KMS-11 (cell line): ENCODE results near the gene RPL7L1.
"Not testable (repeated sequence)": the region's sequence is repeated elsewhere in the genome, so short reads cannot be mapped to it uniquely, and the experiment has no call there.

Experiments
- H2AFZ ChIP-seq: fragments of 200-600 bp; sonication (generic); 2 replicates; pipeline ENCODE4 v1.6.1; 2016; ENCODE audit warnings: antibody characterized with exemption, mixed run types, low read depth
- H3K27ac ChIP-seq: fragments of 200-600 bp; sonication (generic); 2 replicates; pipeline ENCODE4 v1.6.1; 2016; ENCODE audit warnings: mild to moderate bottlenecking, mixed run types
- H3K27me3 ChIP-seq: fragments of 200-600 bp; sonication (generic); 2 replicates; pipeline ENCODE4 v1.6.1; 2017; ENCODE audit warnings: mild to moderate bottlenecking, low read depth, mixed run types, moderate library complexity; ENCODE audit not compliant: insufficient read depth
- H3K36me3 ChIP-seq: fragments of 200-600 bp; sonication (generic); 2 replicates; pipeline ENCODE4 v1.6.1; 2017; ENCODE audit warnings: mild to moderate bottlenecking, mixed run types; ENCODE audit not compliant: insufficient read depth
- H3K4me1 ChIP-seq: fragments of 200-600 bp; sonication (generic); 2 replicates; pipeline ENCODE4 v1.6.1; 2016; ENCODE audit warnings: mild to moderate bottlenecking, low read depth, mixed run types; ENCODE audit not compliant: poor library complexity, severe bottlenecking
- H3K4me2 ChIP-seq: fragments of 200-600 bp; sonication (generic); 2 replicates; pipeline ENCODE4 v1.7.0; 2016; ENCODE audit warnings: mild to moderate bottlenecking, mixed run types
- H3K4me3 ChIP-seq: fragments of 200-600 bp; sonication (generic); IDR thresholded peaks from 2 replicates; pipeline ENCODE4 v1.6.1; 2017; ENCODE audit warnings: low read depth, low read length, mixed read lengths; ENCODE audit not compliant: insufficient read depth
- H3K79me2 ChIP-seq: fragments of 200-600 bp; sonication (generic); 2 replicates; pipeline ENCODE4 v1.6.1; 2016; ENCODE audit warnings: low read depth, mixed run types; ENCODE audit not compliant: insufficient read depth
- H3K9ac ChIP-seq: fragments of 200-600 bp; sonication (generic); 2 replicates; pipeline ENCODE4 v1.6.1; 2016; ENCODE audit warnings: mild to moderate bottlenecking, mixed run types
- H4K20me1 ChIP-seq: fragments of 200-600 bp; sonication (generic); 2 replicates; pipeline ENCODE4 v1.6.1; 2016; ENCODE audit warnings: mild to moderate bottlenecking, mixed run types; ENCODE audit not compliant: insufficient read depth
- TF ChIP-seq, protein P1 (sequence below): fragments of 200-600 bp; sonication (generic); conservative IDR thresholded peaks from 2 replicates; pipeline ENCODE4 v1.6.1; 2017; ENCODE audit warnings: low read depth, mild to moderate bottlenecking, antibody characterized with exemption, low read length, moderate library complexity, mixed read lengths

Gene RPL7L1

DNA sequence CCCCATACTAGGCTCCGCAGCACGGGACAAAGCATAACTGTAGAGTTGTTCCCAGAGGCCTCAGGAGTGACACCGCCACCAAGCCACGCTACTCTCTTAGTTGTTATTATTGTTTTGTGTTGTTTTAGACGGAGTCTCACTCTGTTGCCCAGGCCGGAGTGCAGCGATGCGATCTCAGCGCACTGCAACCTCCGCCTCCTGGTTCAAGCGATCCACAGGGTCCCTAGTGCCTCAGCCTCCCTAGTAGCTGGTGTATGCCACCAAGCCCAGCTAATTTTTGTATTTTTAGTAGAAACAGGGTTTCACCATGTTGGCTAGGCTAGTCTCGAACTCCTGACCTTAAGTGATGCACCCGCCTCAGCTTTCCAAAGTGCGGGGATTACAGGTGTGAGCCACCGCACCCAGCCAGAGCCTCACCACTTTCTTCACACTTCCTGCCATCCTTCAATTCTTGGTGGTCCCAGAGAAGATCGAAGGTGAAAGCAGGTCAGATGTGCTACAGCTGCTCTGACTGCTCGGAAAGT, 11.8 kb downstream of the RPL7L1 start:
- Histone ChIP-seq H3K4me2 (peak overlapping the region; percentile 77), H3K27ac (peak overlapping the region; percentile 89)

DNA sequence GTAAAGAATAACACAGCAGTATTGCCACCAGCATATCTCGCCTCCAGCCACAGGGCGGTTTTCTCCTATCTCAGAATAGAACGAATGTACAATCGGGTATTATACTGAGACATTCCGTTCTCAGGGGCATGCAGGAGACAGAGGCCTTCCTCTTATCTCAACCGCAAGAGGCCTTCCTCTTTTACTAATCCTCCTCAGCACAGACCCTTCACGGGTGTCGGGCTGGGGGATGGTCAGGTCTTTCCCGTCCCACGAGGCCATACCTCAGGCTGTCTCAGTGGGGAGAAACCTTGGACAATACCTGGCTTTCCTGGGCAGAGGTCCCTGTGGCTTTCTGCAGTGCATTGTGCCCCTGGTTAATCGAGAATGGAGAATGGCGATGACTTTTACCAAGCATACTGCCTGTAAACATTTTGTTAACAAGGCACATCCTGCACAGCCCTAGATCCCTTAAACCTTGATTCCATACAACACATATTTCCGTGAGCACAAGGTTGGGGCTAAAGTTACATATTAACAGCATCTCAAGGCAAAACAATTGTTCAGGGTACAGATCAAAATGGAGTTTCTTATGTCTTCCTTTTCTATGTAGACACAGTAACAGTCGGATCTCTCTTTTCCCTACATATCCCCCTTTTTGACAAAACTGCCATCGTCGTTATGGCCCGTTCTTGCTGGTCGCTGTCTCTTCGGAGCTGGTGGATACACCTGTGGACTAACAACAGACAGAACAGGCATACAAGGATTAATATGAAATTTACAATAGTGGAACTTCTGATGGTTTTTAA, 14.8 kb downstream of the RPL7L1 start:
- peaks cover 16% of the 10 kb centered on the region for H3K4me1 ChIP-seq
- H3K79me2 ChIP-seq, H2AFZ ChIP-seq, H4K20me1 ChIP-seq, H3K9ac ChIP-seq, H3K27ac ChIP-seq, H3K4me3 ChIP-seq, H3K36me3 ChIP-seq, H3K4me2 ChIP-seq, H3K27me3 ChIP-seq: not testable (repeated sequence)

More for the DNA sequence above, 11.8 kb downstream of the RPL7L1 start:
- Histone ChIP-seq H3K4me1 (peaks cover 23% of the 10 kb centered on the region), H3K9ac (peak overlapping the region; percentile 83), H3K27me3 (no peaks in the 10 kb centered on the region), H3K36me3 (no peaks in the 10 kb centered on the region), H3K4me3 (no peak overlapping the region), H2AFZ (peak overlapping the region; percentile 98), H4K20me1 (no peaks in the 10 kb centered on the region), H3K79me2 (no peaks in the 10 kb centered on the region)
- TF ChIP-seq, protein P1, sequence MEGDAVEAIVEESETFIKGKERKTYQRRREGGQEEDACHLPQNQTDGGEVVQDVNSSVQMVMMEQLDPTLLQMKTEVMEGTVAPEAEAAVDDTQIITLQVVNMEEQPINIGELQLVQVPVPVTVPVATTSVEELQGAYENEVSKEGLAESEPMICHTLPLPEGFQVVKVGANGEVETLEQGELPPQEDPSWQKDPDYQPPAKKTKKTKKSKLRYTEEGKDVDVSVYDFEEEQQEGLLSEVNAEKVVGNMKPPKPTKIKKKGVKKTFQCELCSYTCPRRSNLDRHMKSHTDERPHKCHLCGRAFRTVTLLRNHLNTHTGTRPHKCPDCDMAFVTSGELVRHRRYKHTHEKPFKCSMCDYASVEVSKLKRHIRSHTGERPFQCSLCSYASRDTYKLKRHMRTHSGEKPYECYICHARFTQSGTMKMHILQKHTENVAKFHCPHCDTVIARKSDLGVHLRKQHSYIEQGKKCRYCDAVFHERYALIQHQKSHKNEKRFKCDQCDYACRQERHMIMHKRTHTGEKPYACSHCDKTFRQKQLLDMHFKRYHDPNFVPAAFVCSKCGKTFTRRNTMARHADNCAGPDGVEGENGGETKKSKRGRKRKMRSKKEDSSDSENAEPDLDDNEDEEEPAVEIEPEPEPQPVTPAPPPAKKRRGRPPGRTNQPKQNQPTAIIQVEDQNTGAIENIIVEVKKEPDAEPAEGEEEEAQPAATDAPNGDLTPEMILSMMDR, result no peak

DNA sequence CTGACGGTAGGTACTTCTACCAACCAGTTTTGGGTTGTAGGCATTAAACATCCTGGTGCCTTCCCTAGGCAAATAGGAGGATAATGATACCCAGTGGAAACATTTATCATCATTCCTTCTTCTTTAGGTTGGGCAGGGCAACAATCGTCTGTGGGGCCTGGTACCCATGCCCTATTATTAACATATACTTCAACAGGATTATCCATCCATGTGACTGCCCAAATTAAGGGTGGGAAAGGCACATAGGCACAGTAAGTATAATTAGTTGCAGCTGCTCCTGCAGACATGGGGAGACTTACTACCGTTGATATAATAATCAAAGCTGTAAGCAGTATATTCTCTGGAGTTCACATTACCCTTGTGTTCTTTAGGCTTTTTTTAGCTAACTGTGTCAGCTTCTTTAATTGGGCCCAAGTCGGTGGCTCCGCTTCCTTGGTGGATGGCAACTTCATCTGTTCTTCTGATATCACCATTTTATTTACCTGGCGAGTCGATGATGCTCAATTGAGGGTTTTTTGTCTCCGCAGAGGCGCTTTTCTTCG, 16.8 kb downstream of the RPL7L1 start:
- Histone ChIP-seq H3K4me3 (no peak overlapping the region), H3K27ac (no peak overlapping the region), H3K79me2 (no peaks in the 10 kb centered on the region), H2AFZ (no peak overlapping the region), H3K4me2 (no peak overlapping the region), H3K9ac (no peak overlapping the region), H3K36me3 (no peaks in the 10 kb centered on the region), H3K27me3 (no peaks in the 10 kb centered on the region), H4K20me1 (no peaks in the 10 kb centered on the region), H3K4me1 (peaks cover 4% of the 10 kb centered on the region)
- TF ChIP-seq, protein P1, result no peak

DNA sequence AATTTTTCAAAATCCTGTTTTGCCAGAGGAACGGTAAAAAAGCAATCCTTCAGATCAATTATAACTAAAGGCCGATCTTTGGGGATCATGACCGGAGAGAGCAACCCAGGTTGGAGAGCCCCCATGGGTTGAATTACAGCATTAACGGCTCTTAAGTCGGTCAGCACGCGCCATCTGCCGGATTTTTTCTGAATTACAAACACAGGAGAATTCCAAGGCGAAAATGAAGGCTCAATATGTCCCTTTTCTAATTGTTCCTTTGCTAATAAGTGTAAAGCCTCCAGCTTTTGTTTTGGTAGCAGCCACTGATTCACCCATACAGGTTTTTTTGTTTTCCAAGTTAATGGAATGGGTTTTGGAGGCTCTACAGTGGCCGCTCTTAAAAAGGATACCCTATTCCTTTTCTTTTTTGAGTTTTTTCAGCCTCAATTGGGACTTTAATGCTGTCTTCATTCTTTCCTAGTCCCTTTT, 19.5 kb downstream of the RPL7L1 start:
- Histone ChIP-seq H4K20me1 (no peaks in the 10 kb centered on the region), H3K36me3 (no peaks in the 10 kb centered on the region), H3K4me2 (no peak overlapping the region), H2AFZ (no peak overlapping the region), H3K27me3 (no peaks in the 10 kb centered on the region), H3K27ac (no peak overlapping the region), H3K4me1 (no peaks in the 10 kb centered on the region), H3K9ac (no peak overlapping the region), H3K4me3 (no peak overlapping the region), H3K79me2 (no peaks in the 10 kb centered on the region)
- TF ChIP-seq, protein P1, result peak; percentile 84

DNA sequence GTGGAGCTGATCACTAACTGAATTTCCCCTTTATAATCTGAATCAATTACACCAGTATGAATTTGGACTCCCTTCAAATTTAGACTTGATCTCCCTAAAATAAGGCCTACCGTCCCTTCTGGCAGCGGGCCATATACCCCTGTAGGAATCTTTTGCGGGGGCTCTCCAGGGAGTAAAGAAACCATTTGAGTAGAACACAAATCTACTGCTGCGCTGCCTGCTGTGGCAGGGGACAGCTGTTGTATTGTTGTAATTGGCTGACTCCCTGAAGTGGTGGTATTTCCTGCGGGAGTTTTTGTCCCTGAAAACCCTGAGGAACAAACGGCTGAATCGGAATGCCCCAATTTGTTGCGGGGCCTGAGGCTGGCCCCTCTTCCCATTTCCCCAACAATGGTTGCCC, 20.5 kb downstream of the RPL7L1 start:
- TF ChIP-seq, protein P1, result no peak
- no peaks in the 10 kb centered on the region for H3K4me1 ChIP-seq
- H3K9ac ChIP-seq, result no peak overlapping the region
- H4K20me1 ChIP-seq, result no peaks in the 10 kb centered on the region
- no peak overlapping the region for H3K27ac ChIP-seq
- H3K79me2 ChIP-seq, result no peaks in the 10 kb centered on the region
- H3K4me2 ChIP-seq, result no peak overlapping the region
- H3K36me3 ChIP-seq, result no peaks in the 10 kb centered on the region
- no peak overlapping the region for H3K4me3 ChIP-seq
- H3K27me3 ChIP-seq, result no peaks in the 10 kb centered on the region
- no peak overlapping the region for H2AFZ ChIP-seq
